ENCODE measurements around the gene WWTR1. TPM values are rescaled to one million over a fixed set of nuclear protein-coding genes. Genes with fewer than 3 reads are reported as not detected.

The WWTR1 gene
- total and polyA plus RNA-seq, 2 of the 4 experiments (the other 2 are of a cell fraction) = 38.9 to 65.3 TPM

GRCh38 chr3:149582395-149582794, 75.4 kb downstream of the WWTR1 start:
- dilution Hi-C loops (cut with HindIII; ENCODE audit: low sequenced_read_pairs, unreplicated experiment) (no loop called here), intact Hi-C loops (cut with micrococcal nuclease) (no loop called here), in situ Hi-C loops (cut with MboI; ENCODE audit: low sequenced_read_pairs) (no loop called here)
- no peaks in the 10 kb centered on the region for H3K9me3 ChIP-seq (ENCODE audit: control insufficient read depth, insufficient read depth, low read length)
- ATAC-seq (ENCODE audit: low read depth) (no peak), DNase-seq (no peak)
- H2BK15ac ChIP-seq (ENCODE audit: low read depth, low read length) = no peak overlapping the region
- no peak overlapping the region for H3K56ac ChIP-seq (ENCODE audit: extremely low read depth, insufficient read depth, low read length)
- H3K79me1 ChIP-seq (ENCODE audit: low read depth in 1 of 2, low read length in 2 of 2) = peaks cover 28 to 84% of the 10 kb centered on the region in 2 experiments
- H2AK9ac ChIP-seq (replicated peaks; ENCODE audit: low read depth, low read length, poor library complexity) = no peak overlapping the region
- no peak overlapping the region for H4K5ac ChIP-seq (ENCODE audit: low read depth, low read length)
- no peak overlapping the region for H4K91ac ChIP-seq (ENCODE audit: insufficient read depth, low read depth, low read length)
- H3K4me3 ChIP-seq (ENCODE audit: insufficient read depth, low read depth, low read length) = no peak overlapping the region
- H2BK20ac ChIP-seq (ENCODE audit: low read depth, low read length) = no peak overlapping the region
- WGBS, 2 experiments (ENCODE audit: extremely low coverage in 2 of 2, insufficient read length in 1 of 2) = no CpG with 5 or more reads among the region's 7 CpGs
- peaks cover 19% of the 10 kb centered on the region for H4K20me1 ChIP-seq (ENCODE audit: insufficient read depth, low read length)
- H3K4me1 ChIP-seq (ENCODE audit: control insufficient read depth, insufficient read depth, low read length) = peaks cover 23% of the 10 kb centered on the region
- no peak overlapping the region for H2BK120ac ChIP-seq (ENCODE audit: low read depth, low read length)
- CTCF ChIA-PET = interaction anchor here (0.9 kb wide), 1 partner anchor 10 kb away, joined by 3 read pairs; no protein-coding TSS in a partner anchor
- H2BK5ac ChIP-seq (ENCODE audit: low read depth, low read length, poor library complexity, severe bottlenecking) = no peak overlapping the region
- no peak overlapping the region for H3K18ac ChIP-seq (ENCODE audit: low read depth, low read length)
- no peaks in the 10 kb centered on the region for H3K27me3 ChIP-seq (ENCODE audit: control insufficient read depth, insufficient read depth, low read length)
- no peak overlapping the region for H3K14ac ChIP-seq (replicated peaks; ENCODE audit: low read depth, low read length)
- H3K4me2 ChIP-seq (ENCODE audit: low read depth, low read length) = no peak overlapping the region
- H3K23ac ChIP-seq (ENCODE audit: low read depth, low read length) = no peak overlapping the region
- H4K8ac ChIP-seq (ENCODE audit: low read depth in 2 of 2, low read length in 2 of 2) = no peak overlapping the region
- BruUV-seq (replicated peaks) = no TSS peak
- H3K27ac ChIP-seq (ENCODE audit: insufficient read depth, low read length) = no peak overlapping the region
- no peak for TF ChIP-seq CTCF (conservative IDR thresholded peaks at IDR 0.05; ENCODE audit: low read depth, low read length)
- no peak for TF ChIP-seq USF2 (IDR thresholded peaks at IDR 0.05; ENCODE audit: low read depth, low read length)
- no peak for TF ChIP-seq MAFK (IDR thresholded peaks at IDR 0.05; ENCODE audit: low read depth, low read length)
- TF ChIP-seq RAD21 (IDR thresholded peaks at IDR 0.05; ENCODE audit: low read length) = no peak
- no peak for TF ChIP-seq SMC3 (IDR thresholded peaks at IDR 0.05; ENCODE audit: low read depth, low read length)
- no peak for TF ChIP-seq CHD1 (IDR thresholded peaks at IDR 0.05; ENCODE audit: low read depth, low read length)
- TF ChIP-seq RCOR1 (IDR thresholded peaks at IDR 0.05; ENCODE audit: insufficient replicate concordance, low read length) = no peak
- no peak for TF ChIP-seq RFX5 (IDR thresholded peaks at IDR 0.05; ENCODE audit: low read depth, low read length)
- TF ChIP-seq ELK1 (IDR thresholded peaks at IDR 0.05; ENCODE audit: borderline replicate concordance, low read depth, low read length) = no peak
- no peak for TF ChIP-seq MAZ (IDR thresholded peaks at IDR 0.05; ENCODE audit: borderline replicate concordance, low read depth, low read length)
- TF ChIP-seq CEBPB (IDR thresholded peaks at IDR 0.05; ENCODE audit: low read depth, low read length) = no peak
- POLR2A ChIA-PET (ENCODE audit: unreplicated experiment) = no interaction called here
- H3K4ac ChIP-seq (ENCODE audit: low read depth, low read length) = no peak overlapping the region
- H3K9ac ChIP-seq (ENCODE audit: low read depth, low read length) = no peak overlapping the region
- H3K36me3 ChIP-seq (ENCODE audit: control insufficient read depth, insufficient read depth, low read length) = no peaks in the 10 kb centered on the region
- peaks cover 22% of the 10 kb centered on the region for H3K9me1 ChIP-seq (ENCODE audit: insufficient read depth, low read length)
- no peak overlapping the region for H2AK5ac ChIP-seq (ENCODE audit: low read depth, low read length)
- H2AFZ ChIP-seq (replicated peaks; ENCODE audit: low read length, poor library complexity) = no peak overlapping the region

Measured in IMR-90 (cell line).